PC-9 (cell line): Measurements from ENCODE around the gene TRAM2. TPM values are rescaled to one million over a fixed set of nuclear protein-coding genes. Genes with fewer than 3 reads are reported as not detected.

Source experiments
- BruUV-seq: library from RNA; stranded (reverse); fragments of 400-500 nt; replicated peaks from 2 replicates; lab custom pipeline; 2021; lab: Mats Ljungman, UMichigan
- CTCF ChIA-PET: fragments of 300-600 bp; sonication (Branson Sonifier 250); formaldehyde crosslinking; loops from one replicate; lab custom pipeline; 2022; ENCODE audit warnings: antibody characterized with exemption; lab: Charles Lee
- POLR2A ChIA-PET: fragments of 300-600 bp; sonication (Branson Sonifier 250); formaldehyde crosslinking; loops from one replicate; lab custom pipeline; 2022; ENCODE audit warnings: antibody characterized with exemption; ENCODE audit not compliant: unreplicated experiment; lab: Charles Lee
- DNase-seq, 2 experiments: peaks; one replicate each; pipeline versions ENCODE4 v3.0.0 to v3.0.0-alpha.2; 2015 to 2022; ENCODE audit warnings: mixed read lengths in 1 of 2
- H2AFZ ChIP-seq: fragments of 200-600 bp; sonication (generic); 2 replicates; pipeline ENCODE4 v1.8.1; 2017; ENCODE audit warnings: antibody characterized with exemption
- H3F3A ChIP-seq: fragments of 200-600 bp; sonication (generic); 2 replicates; pipeline ENCODE4 v1.8.1; 2017; ENCODE audit warnings: antibody characterized with exemption, mild to moderate bottlenecking, low read depth; ENCODE audit not compliant: insufficient read depth
- H3K27ac ChIP-seq: fragments of 200-600 bp; sonication (generic); 2 replicates; pipeline ENCODE4 v1.6.1; 2016; ENCODE audit warnings: mixed run types
- H3K27me3 ChIP-seq: fragments of 200-600 bp; sonication (generic); 2 replicates; pipeline ENCODE4 v1.6.1; 2016; ENCODE audit warnings: low read depth, mixed run types; ENCODE audit not compliant: insufficient read depth
- H3K36me3 ChIP-seq: fragments of 200-600 bp; sonication (generic); 2 replicates; pipeline ENCODE4 v1.6.1; 2016; ENCODE audit warnings: low read depth, mixed run types
- H3K4me1 ChIP-seq: fragments of 200-600 bp; sonication (generic); replicated peaks from 2 replicates; pipeline ENCODE4 v1.6.1; 2016; ENCODE audit warnings: mixed run types; ENCODE audit not compliant: insufficient read depth
- H3K4me2 ChIP-seq: fragments of 200-600 bp; sonication (generic); 2 replicates; pipeline ENCODE4 v1.6.1; 2017; ENCODE audit warnings: mixed run types
- H3K4me3 ChIP-seq: fragments of 200-600 bp; sonication (generic); 2 replicates; pipeline ENCODE4 v1.6.1; 2016; ENCODE audit warnings: mixed run types
- H3K79me2 ChIP-seq: fragments of 200-600 bp; sonication (generic); 2 replicates; pipeline ENCODE4 v1.6.1; 2017; ENCODE audit warnings: low read depth, mixed run types
- H3K9me2 ChIP-seq: fragments of 200-600 bp; sonication (generic); 2 replicates; pipeline ENCODE4 v1.8.1; 2017; ENCODE audit warnings: mild to moderate bottlenecking; ENCODE audit not compliant: insufficient read depth
- H3K9me3 ChIP-seq: fragments of 200-600 bp; sonication (generic); 2 replicates; pipeline ENCODE4 v1.8.1; 2016; ENCODE audit warnings: low read depth; ENCODE audit not compliant: insufficient read depth
- H4K20me1 ChIP-seq: fragments of 200-600 bp; sonication (generic); 2 replicates; pipeline ENCODE4 v1.8.1; 2017; ENCODE audit not compliant: insufficient read depth
- EZH2 ChIP-seq: fragments of 200-600 bp; sonication (generic); IDR thresholded peaks from 2 replicates; pipeline ENCODE4 v1.8.0; 2017; ENCODE audit warnings: antibody characterized with exemption, low read depth
- intact Hi-C: fragments of 100-400 bp; cut with micrococcal nuclease; formaldehyde crosslinking; loops from one replicate; pipeline ENCODE4 v1.10.0; 2022; ENCODE audit not compliant: unreplicated experiment
- total RNA-seq: library from RNA; stranded (reverse); gene quantifications from 2 replicates; pipeline ENCODE4 v1.2.3, GENCODE V29; 2021
- TF ChIP-seq, protein P1 (sequence below): fragments of 200-600 bp; sonication (generic); conservative IDR thresholded peaks from 2 replicates; pipeline ENCODE4 v1.6.1; 2017; ENCODE audit warnings: mixed run types, antibody characterized with exemption, mild to moderate bottlenecking, moderate library complexity

TRAM2 gene
- total RNA-seq, 1 experiment from 2014 or later = 40.9 TPM

DNA sequence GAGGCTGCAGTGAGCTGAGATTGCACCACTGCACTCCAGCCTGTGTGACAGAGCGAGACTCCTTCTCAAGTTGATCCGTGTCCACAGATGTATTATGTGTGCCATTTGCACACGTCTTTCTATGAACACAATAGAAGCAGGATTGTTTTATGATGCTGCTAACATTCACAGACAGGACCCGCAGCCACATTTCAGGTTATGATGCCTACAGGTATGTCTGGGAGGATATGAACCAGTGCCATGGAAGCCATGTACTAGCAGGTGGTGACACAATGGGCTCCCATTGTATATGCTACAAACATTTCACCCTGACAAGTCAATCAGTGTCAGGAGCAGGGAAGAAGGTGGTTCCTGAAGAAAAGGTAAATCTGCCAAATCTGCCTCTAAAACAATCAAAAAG, 4.3 kb downstream of the TRAM2 start:
- no peak for DNase-seq
- no peaks in the 10 kb centered on the region for H4K20me1 ChIP-seq

GRCh38 chr6:52571099-52571755, 5.6 kb downstream of the TRAM2 start:
- intact Hi-C loops = no loop called here
- POLR2A ChIA-PET = no interaction called here
- no peak overlapping the region for H3K27ac ChIP-seq
- DNase-seq = no peak
- H3K4me3 ChIP-seq = no peak overlapping the region
- CTCF ChIA-PET = no interaction called here
- no peak overlapping the region for H3K4me2 ChIP-seq
- H3K9me2 ChIP-seq = no peaks in the 10 kb centered on the region; the same call in 1 of the 2 replicates
- H4K20me1 ChIP-seq = no peaks in the 10 kb centered on the region
- H3K27me3 ChIP-seq = no peaks in the 10 kb centered on the region
- H3K79me2 ChIP-seq = peaks cover 67% of the 10 kb centered on the region
- no peaks in the 10 kb centered on the region for H3K9me3 ChIP-seq
- no TSS peak for BruUV-seq
- H2AFZ ChIP-seq = no peak overlapping the region
- H3K4me1 ChIP-seq = peaks cover 49% of the 10 kb centered on the region
- peaks cover 16% of the 10 kb centered on the region for H3F3A ChIP-seq
- no peak for TF ChIP-seq EZH2
- TF ChIP-seq, protein P1, sequence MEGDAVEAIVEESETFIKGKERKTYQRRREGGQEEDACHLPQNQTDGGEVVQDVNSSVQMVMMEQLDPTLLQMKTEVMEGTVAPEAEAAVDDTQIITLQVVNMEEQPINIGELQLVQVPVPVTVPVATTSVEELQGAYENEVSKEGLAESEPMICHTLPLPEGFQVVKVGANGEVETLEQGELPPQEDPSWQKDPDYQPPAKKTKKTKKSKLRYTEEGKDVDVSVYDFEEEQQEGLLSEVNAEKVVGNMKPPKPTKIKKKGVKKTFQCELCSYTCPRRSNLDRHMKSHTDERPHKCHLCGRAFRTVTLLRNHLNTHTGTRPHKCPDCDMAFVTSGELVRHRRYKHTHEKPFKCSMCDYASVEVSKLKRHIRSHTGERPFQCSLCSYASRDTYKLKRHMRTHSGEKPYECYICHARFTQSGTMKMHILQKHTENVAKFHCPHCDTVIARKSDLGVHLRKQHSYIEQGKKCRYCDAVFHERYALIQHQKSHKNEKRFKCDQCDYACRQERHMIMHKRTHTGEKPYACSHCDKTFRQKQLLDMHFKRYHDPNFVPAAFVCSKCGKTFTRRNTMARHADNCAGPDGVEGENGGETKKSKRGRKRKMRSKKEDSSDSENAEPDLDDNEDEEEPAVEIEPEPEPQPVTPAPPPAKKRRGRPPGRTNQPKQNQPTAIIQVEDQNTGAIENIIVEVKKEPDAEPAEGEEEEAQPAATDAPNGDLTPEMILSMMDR = no peak
- H3K36me3 ChIP-seq = no peaks in the 10 kb centered on the region

More for the DNA sequence above, 4.3 kb downstream of the TRAM2 start:
- H2AFZ ChIP-seq = no peak overlapping the region
- no TSS peak for BruUV-seq
- no peaks in the 10 kb centered on the region for H3K27me3 ChIP-seq
- ChIA-PET CTCF (no interaction called here), POLR2A (interaction anchor here (0.6 kb wide), 1 partner anchor 1152 kb away, joined by 7 read pairs; no protein-coding TSS in a partner anchor)
- H3K36me3 ChIP-seq = no peaks in the 10 kb centered on the region
- TF ChIP-seq EZH2 = no peak
- H3K9me2 ChIP-seq = no peaks in the 10 kb centered on the region; the same call in 1 of the 2 replicates
- H3K79me2 ChIP-seq = peaks cover 67% of the 10 kb centered on the region
- H3F3A ChIP-seq = peaks cover 5% of the 10 kb centered on the region
- H3K4me3 ChIP-seq = no peak overlapping the region
- H3K4me1 ChIP-seq = peaks cover 40% of the 10 kb centered on the region
- no peaks in the 10 kb centered on the region for H3K9me3 ChIP-seq
- H3K4me2 ChIP-seq = no peak overlapping the region
- no peak overlapping the region for H3K27ac ChIP-seq
- intact Hi-C loops = no loop called here

GRCh38 chr6:52570291-52570700, 6.6 kb downstream of the TRAM2 start:
- ChIA-PET POLR2A (interaction anchor here (0.6 kb wide), 1 partner anchor 20 kb away, joined by 4 read pairs; no protein-coding TSS in a partner anchor), CTCF (no interaction called here)
- H3F3A ChIP-seq = peaks cover 25% of the 10 kb centered on the region
- no peak overlapping the region for H3K27ac ChIP-seq
- TF ChIP-seq, protein P1 = no peak
- no peak for TF ChIP-seq EZH2
- H2AFZ ChIP-seq = no peak overlapping the region
- no TSS peak for BruUV-seq
- H3K79me2 ChIP-seq = peaks cover 67% of the 10 kb centered on the region
- intact Hi-C loops = no loop called here
- no peak for DNase-seq
- H3K4me1 ChIP-seq = peaks cover 46% of the 10 kb centered on the region
- no peaks in the 10 kb centered on the region; the same call in 1 of the 2 replicates for H4K20me1 ChIP-seq
- H3K9me3 ChIP-seq = no peaks in the 10 kb centered on the region
- H3K4me2 ChIP-seq = no peak overlapping the region
- H3K27me3 ChIP-seq = no peaks in the 10 kb centered on the region
- no peak overlapping the region for H3K4me3 ChIP-seq
- H3K36me3 ChIP-seq = no peaks in the 10 kb centered on the region
- no peaks in the 10 kb centered on the region; the same call in 1 of the 2 replicates for H3K9me2 ChIP-seq
